CD4-positive, alpha-beta T cell treated with Interleukin-10 for 1 hour (primary cell): ENCODE data around the gene KIFC1.
A peak's percentile ranks its signal among the peaks of the same experiment; 100 is the strongest.
"Not testable (repeated sequence)": the region's sequence is repeated elsewhere in the genome, so short reads cannot be mapped to it uniquely, and the experiment has no call there.

Source experiments
- DNase-seq: peaks from one replicate; pipeline ENCODE4 v3.0.0-alpha.2; 2020

The KIFC1 gene, protein sequence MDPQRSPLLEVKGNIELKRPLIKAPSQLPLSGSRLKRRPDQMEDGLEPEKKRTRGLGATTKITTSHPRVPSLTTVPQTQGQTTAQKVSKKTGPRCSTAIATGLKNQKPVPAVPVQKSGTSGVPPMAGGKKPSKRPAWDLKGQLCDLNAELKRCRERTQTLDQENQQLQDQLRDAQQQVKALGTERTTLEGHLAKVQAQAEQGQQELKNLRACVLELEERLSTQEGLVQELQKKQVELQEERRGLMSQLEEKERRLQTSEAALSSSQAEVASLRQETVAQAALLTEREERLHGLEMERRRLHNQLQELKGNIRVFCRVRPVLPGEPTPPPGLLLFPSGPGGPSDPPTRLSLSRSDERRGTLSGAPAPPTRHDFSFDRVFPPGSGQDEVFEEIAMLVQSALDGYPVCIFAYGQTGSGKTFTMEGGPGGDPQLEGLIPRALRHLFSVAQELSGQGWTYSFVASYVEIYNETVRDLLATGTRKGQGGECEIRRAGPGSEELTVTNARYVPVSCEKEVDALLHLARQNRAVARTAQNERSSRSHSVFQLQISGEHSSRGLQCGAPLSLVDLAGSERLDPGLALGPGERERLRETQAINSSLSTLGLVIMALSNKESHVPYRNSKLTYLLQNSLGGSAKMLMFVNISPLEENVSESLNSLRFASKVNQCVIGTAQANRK

DNA sequence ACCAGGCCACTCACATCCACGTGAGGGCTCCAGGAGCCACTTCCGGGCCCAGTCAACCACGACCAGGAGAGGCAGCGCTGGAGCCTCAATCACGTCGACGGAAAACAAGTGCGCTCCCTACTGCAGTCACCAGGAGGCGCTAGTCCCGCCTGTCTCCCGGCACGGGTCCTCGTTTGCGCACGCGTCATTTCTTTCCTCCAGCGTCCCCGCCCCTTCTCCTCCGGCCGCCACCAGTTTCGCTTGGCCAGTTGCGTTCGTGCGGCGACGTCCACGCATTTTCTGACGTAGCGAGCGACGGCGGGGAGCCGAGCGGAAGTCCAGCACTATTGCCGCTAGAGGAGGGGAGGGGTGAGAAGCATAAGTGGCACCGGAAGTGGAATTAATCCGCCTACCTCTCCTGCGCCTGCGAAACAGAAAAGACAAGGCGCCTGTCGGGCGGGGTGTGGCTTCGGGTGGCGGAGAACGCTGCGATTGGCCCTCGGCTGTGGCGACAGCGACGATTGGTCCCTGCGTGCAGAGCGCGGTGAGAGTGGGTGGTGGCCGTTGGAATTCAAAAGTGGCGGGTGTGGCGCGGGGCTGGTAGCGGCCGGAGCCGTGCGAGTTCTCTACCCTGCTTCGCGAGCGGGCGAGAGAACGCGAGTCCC, at the start of gene KIFC1:
Gene KIFC1 (plus strand): TSS at position 546 of the 644 bp plus-strand sequence. CDS start 163 bp downstream, outside the sequence.
- DNase-seq = peak; percentile 99

DNA sequence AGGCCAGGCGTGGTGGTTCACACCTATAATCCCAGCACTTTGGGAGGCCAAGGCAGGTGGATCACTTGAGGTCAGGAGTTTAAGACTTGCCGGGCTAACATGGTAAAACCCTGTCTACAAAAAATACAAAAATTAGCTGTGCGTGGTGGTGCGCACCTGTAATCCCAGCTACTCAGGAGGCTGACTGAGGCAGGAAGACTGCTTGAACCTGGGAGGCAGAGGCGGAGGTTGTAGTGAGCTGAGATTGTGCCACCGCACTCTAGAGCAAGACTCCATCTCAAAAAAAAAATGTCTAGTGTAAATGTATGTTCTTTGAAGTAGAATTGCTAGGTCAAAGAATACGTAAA, 48.0 kb upstream of the KIFC1 start:
- DNase-seq = not testable (repeated sequence)

DNA sequence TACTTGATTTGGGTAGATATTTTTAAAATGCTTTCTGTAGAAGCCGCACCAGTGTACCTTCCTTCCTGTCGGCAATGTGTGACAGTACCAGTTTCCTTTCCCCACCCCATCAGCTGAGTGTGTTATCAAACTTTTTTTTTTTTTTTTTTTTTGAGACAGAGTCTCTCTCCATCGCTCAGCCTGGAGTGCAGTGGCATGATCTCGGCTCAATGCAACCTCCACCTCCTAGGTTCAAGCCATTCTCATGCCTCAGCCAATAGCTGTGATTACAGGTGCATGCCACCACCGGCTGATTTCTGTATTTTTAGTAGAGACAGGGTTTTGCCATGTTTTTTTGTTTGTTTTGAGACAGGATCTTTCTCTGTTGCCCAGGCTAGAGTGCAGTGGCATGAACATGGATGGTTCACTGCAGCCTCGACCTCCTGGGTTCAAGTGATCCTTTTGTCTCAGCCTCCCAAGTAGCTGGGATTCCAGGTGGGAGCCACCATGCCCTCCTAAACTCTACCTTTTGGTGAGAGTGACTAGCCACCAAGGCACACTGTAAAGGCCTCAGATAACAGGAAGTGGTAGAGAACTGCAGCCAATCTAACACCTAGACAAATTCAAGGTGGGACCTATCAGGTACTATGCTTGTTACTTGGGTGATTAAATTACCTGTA, 47.5 kb upstream of the KIFC1 start:
- peak; percentile 88 for DNase-seq

DNA sequence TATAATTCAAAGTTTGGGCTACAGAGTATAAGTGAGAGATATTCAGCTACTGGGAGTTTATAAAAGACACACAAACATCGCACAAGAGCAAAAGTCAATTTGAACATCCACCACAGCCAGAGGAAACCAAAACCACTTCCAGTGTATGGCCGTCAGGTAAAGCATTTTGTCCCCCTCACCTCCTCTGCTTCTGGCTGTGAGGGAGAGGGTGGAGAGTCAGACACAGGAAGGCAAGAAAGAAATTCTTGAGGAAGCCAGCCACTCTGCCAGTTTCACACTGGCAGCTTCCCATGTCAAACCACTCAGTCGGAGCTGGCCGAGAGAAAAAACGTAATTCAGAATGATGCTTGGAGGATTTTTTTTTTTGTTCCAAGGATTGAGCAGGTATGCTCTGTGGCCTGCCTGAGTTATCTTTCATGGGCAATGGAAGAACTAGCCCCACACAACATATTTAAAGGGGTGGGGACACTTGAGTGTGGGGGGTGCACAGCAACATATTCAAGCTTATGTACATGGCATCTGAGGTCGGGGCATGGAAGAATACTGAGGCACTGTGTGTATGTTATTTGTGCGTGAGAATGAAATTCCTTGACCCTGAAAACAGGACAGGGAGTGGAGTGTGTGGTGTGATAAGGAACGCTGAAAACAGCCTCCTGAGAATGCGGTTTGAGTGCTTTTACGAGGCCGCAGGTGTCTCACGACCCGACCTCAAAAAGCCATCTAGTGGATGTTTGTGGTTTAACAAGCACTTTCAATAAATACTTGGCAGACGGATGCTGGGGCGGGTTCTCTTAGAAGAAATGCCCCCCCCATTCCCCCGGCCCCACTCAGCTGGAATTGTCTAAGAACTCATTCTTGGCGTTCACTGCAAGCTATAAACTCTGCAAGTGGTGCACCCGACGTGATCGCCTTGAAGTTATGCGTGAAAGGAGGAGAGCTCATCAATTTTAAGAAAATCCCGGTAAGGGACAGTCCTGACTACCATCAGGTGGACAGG, 46.6 kb upstream of the KIFC1 start:
- DNase-seq = peak; percentile 89

DNA sequence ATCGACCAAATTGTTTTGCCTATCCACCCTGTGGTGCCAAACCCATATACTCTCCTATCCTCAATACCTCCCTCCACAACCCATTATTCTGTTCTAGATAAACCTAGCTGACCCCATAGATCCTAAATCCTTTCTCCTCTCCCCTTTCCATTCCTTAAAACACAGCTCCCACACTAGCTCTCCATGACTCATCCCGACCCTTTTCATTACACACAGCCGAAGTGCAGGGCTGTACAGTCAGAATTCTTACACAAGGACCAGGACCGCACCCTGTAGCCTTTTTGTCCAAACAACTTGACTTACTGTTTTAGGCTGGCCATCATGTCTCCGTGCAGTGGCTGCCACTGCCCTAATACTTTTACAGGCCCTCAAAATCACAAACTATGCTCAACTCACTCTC, 44.7 kb upstream of the KIFC1 start:
- DNase-seq = not testable (repeated sequence)

DNA sequence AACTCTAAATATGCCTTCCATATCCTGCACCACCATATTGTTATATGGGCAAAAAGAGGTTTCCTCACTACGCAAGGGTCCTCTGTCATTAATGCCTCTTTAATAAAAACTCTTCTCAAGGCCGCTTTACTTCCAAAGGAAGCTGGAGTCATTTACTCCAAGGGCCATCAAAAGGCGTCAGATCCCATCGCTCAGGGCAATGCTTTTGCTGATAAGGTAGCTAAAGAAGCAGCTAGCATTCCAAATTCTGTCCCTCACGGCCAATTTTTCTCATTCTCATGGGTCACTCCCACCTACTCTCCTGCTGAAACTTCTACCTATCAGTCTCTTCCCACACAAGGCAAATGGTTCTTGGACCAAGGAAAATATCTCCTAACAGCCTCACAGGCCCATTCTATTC, 43.8 kb upstream of the KIFC1 start:
- no peak for DNase-seq

DNA sequence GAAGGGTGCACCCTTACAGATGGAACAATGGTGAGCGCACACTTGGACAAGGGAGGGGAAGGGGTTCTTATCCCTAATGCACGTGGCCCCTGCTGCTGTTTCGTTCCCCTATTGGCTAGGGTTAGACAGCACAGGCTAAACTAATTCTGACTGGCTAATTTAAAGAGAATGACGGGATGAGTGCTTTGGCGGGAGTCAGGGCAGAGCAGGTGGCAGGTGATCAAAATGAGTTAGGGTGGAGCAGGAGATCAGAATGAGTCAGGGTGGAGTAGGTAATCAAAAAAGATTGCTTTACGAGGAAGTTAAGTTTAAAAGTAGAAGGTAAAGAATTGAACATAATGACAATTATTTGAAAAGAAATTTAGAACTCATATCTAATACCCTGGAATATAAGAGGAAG, 35.8 kb upstream of the KIFC1 start:
- not testable (repeated sequence) for DNase-seq

DNA sequence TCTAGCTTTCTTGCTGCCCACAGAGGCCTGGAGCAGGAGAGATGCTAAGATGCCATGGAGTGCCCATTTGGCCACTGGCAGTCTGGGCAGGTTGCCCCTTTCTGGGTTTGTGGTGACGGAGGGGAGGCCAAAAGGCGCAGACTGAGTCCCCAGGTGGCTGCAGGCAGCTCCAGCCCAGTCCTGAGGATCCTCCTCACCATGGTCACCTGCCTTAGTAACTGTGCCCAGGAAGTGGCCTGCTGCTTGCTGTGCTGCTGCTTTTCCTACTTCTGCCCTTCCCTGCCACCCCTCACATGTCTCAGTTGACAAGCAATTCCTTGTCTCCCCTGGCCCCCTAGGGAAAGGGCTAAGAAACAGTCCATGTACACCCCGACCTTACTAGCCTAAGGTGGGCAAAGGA, 35.3 kb upstream of the KIFC1 start:
- DNase-seq = no peak

DNA sequence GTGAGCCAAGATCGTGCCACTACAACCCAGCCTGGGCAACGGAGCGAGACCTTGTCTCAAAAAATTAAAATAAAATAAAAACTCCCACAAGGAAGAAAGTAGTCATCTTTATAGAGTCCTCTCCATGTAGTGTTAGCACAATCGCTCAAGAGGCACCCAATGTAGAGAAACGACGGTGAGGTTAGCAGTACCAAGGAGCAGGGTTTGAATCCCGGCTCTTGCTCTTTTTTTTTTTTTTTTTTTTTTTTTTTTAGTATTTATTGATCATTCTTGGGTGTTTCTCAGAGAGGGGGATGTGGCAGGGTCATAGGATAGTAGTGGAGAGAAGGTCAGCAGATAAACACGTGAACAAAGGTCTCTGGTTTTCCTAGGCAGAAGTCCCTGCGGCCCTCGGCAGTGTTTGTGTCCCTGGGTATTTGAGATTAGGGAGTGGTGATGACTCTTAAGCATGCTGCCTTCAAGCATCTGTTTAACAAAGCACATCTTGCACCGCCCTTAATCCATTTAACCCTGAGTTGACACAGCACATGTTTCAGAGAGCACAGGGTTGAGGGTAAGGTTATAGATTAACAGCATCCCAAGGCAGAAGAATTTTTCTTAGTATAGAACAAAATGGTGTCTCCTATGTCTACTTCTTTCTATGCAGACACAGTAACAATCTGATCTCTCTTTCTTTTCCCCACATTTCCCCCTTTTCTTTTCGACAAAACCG, 34.3 kb upstream of the KIFC1 start:
- not testable (repeated sequence) for DNase-seq

DNA sequence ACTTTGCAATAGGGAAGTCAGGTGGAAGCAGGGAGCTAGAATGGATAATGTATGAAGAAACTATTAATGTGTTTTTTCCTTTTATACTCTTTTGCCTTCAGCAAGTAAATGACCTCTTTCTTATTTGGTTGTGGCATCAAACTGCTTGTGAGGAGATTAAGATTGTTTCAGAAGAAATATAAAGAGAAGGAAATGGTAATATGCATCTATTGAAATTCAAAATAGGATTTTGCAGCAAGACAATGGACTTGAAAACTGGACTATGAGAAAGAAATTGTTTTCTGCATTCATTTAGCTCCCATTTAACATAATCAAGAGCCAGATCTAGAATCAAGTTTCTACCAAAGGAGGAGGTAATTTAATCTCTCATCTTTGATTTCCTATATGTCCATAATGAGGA, 32.3 kb upstream of the KIFC1 start:
- DNase-seq = no peak

DNA sequence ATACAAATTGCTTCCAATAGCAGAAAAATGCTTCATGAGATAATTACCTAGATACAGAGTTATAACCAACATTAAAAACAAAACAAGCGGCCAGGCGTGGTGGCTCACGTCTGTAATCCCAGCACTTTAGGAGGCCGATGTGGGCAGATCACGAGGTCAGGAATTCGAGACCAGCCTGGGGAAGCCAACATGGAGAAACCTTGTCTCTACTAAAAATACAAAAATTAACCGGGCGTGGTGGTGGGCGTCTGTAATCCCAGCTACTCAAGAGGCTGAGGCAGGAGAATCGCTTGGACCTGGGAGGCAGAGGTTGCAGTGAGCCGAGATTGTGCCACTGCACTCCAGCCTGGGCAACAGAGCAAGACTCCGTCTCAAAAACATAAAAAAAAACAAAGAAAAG, 28.1 kb upstream of the KIFC1 start:
- not testable (repeated sequence) for DNase-seq

DNA sequence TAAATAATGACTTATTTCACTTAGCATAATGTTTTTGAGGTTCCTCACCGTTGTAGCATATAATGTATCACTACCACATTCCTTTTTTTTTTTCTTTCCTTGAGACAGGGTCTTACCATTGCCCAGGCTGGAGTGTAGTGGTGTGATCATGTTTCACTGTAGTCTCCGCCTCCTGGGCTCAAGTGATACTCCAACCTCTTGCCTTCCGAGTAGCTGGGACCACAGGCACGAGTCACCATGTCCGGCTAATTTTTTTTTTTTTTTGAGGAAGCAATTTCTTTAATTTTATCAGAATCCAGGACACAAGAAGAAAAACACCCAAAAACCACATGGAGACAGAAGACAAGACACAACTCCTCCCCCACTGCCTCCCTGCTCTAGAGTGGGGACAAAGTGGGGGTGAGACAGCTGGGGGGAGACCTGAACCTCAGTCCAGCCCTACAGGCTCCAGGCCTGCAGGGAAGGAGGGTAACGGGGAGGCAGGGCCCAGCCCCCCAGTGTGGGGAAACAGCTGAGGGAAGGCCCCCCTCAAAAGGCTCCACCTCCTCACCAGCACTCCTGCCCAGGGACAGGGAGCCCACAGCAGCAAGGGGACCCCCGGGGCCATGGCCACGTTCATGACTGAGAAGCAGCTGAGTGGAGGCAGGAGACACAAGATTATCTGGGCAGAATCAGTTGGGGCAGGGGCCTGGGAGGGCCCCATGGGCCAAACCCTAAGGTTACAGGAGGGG, 27.0 kb upstream of the KIFC1 start:
- not testable (repeated sequence) for DNase-seq

DNA sequence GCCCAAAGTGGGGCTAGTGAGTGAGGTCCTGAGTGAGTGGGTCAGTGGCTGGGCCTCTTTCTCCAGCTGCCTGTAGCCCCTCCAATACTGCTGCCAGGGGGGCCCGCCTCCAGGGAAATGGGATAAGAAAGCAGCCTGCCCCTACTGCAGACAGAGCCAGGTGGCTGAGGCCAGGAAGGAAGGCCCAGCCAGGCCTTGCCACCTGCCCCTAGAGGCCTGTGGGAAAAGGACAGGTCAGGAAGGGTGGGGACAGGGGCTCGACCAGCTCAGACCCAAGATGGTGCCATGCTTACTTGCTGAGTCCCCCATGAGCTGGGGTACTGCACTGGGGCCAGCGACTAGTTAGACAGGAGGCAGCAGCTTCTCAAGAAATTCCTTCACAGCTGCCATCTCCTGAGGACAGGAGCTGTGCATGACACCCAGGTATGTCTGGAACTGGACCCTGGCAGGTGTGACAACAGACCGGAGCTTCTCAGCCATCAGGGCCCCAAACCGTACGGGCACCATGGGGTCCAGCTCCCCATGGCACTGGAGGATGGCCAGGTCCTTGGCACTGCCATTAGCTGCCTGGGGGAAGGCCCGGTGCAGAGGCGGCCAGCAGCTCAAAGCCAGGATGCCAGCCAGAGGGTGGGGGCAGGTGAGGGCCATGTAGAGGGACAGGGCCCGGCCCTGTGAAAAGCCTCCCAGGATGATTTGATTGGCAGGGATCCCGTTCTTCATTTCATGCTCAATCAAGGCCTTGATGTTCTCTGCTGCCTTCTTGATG, 26.2 kb upstream of the KIFC1 start:
- not testable (repeated sequence) for DNase-seq

DNA sequence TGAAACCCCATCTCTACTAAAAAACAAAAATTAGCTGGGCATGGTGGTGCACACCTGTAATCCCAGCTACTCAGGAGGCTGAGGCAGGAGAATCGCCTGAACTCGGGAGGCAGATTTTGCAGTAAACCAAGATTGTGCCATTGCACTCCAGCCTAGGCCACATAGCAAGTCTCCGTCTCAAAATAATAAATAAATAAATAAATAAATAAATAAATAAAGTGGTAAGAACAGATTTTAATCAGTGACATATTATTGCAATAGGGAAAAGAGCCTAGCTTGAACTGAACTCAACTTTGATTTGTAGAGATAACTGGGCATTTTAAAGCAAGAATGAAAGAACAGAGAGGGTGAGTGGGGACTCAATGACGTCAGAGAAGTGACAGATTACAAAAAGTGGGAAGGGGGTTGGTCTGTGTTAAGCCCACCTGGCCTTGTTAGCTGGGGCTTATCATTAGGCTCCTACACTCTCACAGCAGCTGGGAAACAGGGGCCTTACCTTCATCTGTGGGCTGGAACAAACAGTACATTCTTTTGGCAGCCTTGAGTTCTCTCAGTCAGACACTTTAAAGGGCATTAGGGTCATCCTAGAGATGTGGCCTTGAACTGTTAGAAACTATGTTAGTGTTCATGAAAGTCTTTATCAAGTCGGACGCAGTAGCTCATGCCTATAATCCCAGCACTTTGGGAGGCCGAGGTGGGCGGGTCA, 24.5 kb upstream of the KIFC1 start:
- no peak for DNase-seq

DNA sequence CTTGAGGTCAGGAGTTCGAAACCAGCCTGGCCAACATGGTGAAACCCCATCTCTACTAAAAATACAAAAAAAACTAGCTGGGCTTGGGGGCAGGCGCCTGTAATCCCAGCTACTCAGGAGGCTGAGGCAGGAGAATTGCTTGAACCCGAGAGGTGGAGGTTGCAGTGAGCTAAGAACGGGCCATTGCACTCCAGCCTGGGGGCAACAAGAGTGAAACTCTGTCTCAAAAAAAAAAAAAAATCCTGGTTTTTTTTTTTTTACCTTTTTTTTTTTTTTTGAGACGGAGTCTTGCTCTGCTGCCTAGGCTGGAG, 24.0 kb upstream of the KIFC1 start:
- DNase-seq = not testable (repeated sequence)

DNA sequence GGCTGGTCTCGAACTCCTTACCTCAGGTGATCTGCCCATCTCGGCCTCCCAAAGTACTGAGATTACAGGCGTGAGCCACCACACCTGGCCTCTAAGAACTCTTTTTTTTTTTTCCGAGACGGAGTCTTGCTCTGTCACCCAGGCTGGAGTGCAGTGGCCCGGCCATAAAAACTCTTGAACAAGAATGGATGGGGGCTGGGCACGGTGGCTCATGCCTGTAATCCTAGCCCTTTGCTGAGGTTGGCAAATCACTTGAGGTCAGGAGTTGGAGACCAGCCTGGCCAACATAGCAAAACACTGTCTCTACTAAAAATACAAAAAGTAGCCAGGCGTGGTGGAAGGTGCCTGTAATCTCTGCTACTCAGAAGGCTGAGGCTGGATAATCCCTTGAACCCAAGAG, 19.7 kb upstream of the KIFC1 start:
- not testable (repeated sequence) for DNase-seq

DNA sequence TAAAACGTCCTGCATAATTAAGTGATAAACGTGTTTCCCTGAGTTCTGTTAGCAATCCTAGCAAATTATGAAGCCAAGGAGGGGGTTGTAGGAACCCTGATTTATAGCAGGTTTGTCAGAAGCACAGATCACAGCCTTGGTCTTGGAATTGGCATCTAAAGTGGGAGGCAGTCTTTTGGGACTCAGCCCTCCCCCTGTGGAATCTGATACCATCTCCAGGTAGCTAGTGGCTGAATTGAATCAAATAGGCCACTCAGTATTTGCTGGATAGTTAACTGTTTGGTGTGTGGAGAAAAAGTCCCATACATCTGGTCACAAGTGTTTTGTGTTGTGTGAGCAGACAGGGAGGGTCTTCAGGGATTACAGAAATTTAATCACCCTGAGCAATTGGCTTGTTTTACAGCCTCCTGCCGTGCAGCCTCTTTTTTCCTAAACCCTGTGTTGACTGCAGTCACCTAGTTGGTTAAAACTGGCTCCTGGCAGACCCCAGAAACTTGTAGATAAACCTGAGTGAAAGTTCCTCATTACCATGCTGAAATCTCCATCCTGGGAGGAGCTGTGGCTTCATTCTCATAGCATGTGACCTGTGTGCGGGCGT, 19.0 kb upstream of the KIFC1 start:
- no peak for DNase-seq

DNA sequence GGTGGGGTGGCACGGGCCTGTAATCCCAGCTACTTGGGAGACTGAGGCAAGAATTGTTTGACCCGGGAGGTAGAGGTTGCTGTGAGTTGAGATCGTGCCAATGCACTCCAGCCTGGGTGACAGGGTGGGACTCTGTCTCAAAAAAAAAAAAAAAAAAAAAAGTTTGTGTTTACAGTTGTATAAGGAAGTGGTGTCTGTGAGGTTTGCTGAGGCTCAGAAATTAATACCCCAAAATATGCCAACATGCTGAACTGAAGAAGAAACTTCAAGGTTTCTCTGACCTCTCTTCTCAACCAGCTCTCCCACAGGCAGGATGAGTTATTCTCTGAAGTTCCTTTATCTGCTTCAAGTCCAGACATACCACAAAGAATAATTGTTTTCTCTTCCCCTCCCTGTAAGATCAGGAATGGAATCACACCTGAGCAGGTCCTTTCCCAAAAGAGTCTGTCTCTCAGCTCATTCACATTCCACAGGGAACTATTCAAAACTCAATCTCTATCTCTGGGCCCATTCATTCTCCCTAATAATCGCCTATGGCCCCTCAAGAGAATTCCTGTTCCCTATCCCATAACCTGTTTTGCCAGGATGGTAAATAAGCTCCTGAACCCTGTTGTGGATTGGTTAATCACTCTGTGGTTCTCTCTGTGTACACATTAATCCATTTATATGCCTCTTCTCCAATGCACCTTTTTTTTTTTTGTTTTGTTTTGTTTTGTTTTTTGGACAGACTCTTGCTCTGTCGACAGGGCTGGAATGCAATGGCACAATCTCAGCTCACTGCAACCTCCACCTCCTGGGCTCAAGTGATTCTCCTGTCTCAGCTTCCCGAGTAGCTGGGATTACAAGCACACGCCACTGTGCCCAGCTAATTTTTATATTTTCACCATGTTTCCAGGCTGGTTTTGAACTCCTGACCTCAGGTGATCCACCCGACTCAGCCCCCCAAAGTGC, 17.4 kb upstream of the KIFC1 start:
- DNase-seq = peak; percentile 12
